ENCODE results near the gene AREL1. TPM values are rescaled to one million over a fixed set of nuclear protein-coding genes. Genes with fewer than 3 reads are reported as not detected.

The AREL1 gene
- total RNA-seq, 1 experiment from 2014 or later = 27.7 TPM

GRCh38 chr14:74737753-74738325 is 25.0 kb upstream of the AREL1 start:
- no peak for TF ChIP-seq CTCF (IDR thresholded peaks at IDR 0.05; ENCODE audit: unreplicated experiment)
- H3K36me3 Mint-ChIP-seq (ENCODE audit: insufficient read depth, unreplicated experiment) = peaks cover 58% of the 10 kb centered on the region
- intact Hi-C loops (cut with micrococcal nuclease) = no loop called here
- no peaks in the 10 kb centered on the region for H3K4me1 Mint-ChIP-seq (ENCODE audit: insufficient read depth, unreplicated experiment)
- H3K4me3 Mint-ChIP-seq (ENCODE audit: unreplicated experiment) = no peak overlapping the region
- H3K27ac Mint-ChIP-seq (ENCODE audit: low read depth, unreplicated experiment) = no peak overlapping the region
- POLR2A ChIA-PET = interaction anchor here (0.7 to 1.4 kb wide), 5 partner anchors 15 to 1061 kb away, joined by 3 to 4 read pairs (median 3); partner anchors contain the start of genes FCF1 and YLPM1
- no TSS peak for BruUV-seq (replicated peaks)
- H3K9me3 Mint-ChIP-seq (ENCODE audit: unreplicated experiment) = no peaks in the 10 kb centered on the region
- peak; percentile 47 for DNase-seq (ENCODE audit: unreplicated experiment)
- CTCF ChIA-PET = no interaction called here
- no peaks in the 10 kb centered on the region for H3K27me3 Mint-ChIP-seq (ENCODE audit: insufficient read depth, unreplicated experiment)

- intact Hi-C loops (cut with micrococcal nuclease) = no loop called here
- Mint-ChIP-seq H3K27ac (ENCODE audit: low read depth, unreplicated experiment) (no peak overlapping the region), H3K36me3 (ENCODE audit: insufficient read depth, unreplicated experiment) (peaks cover 64% of the 10 kb centered on the region), H3K9me3 (ENCODE audit: unreplicated experiment) (no peaks in the 10 kb centered on the region), H3K4me1 (ENCODE audit: insufficient read depth, unreplicated experiment) (no peaks in the 10 kb centered on the region), H3K4me3 (ENCODE audit: unreplicated experiment) (no peak overlapping the region), H3K27me3 (ENCODE audit: insufficient read depth, unreplicated experiment) (no peaks in the 10 kb centered on the region)
- CTCF ChIA-PET = interaction anchor here (0.6 kb wide), 1 partner anchor 126 kb away, joined by 3 read pairs; no protein-coding TSS in a partner anchor
- POLR2A ChIA-PET = interaction anchor here (0.8 kb wide), 1 partner anchor 60 kb away, joined by 3 read pairs; no protein-coding TSS in a partner anchor
- no peak for DNase-seq (ENCODE audit: unreplicated experiment)
- BruUV-seq (replicated peaks) = TSS peak; percentile 44
- TF ChIP-seq CTCF (IDR thresholded peaks at IDR 0.05; ENCODE audit: unreplicated experiment) = no peak
These were observed 22.2 kb upstream of the AREL1 start for GRCh38 chr14:74735125-74735524.

- no peak for DNase-seq (ENCODE audit: unreplicated experiment)
- no peak for TF ChIP-seq CTCF (IDR thresholded peaks at IDR 0.05; ENCODE audit: unreplicated experiment)
- CTCF ChIA-PET = no interaction called here
- intact Hi-C loops (cut with micrococcal nuclease) = no loop called here
- no TSS peak for BruUV-seq (replicated peaks)
- Mint-ChIP-seq H3K36me3 (ENCODE audit: insufficient read depth, unreplicated experiment) (peaks cover 59% of the 10 kb centered on the region), H3K27me3 (ENCODE audit: insufficient read depth, unreplicated experiment) (no peaks in the 10 kb centered on the region), H3K4me1 (ENCODE audit: insufficient read depth, unreplicated experiment) (no peaks in the 10 kb centered on the region), H3K9me3 (ENCODE audit: unreplicated experiment) (no peaks in the 10 kb centered on the region), H3K27ac (ENCODE audit: low read depth, unreplicated experiment) (no peak overlapping the region), H3K4me3 (ENCODE audit: unreplicated experiment) (no peak overlapping the region)
- POLR2A ChIA-PET = interaction anchor here (0.7 kb wide), 1 partner anchor 31 kb away, joined by 3 read pairs; no protein-coding TSS in a partner anchor
These were observed 20.3 kb upstream of the AREL1 start for GRCh38 chr14:74733221-74733620.

- Mint-ChIP-seq H3K4me3 (ENCODE audit: unreplicated experiment) (no peak overlapping the region), H3K27me3 (ENCODE audit: insufficient read depth, unreplicated experiment) (no peaks in the 10 kb centered on the region), H3K4me1 (ENCODE audit: insufficient read depth, unreplicated experiment) (no peaks in the 10 kb centered on the region), H3K36me3 (ENCODE audit: insufficient read depth, unreplicated experiment) (peaks cover 51% of the 10 kb centered on the region), H3K27ac (ENCODE audit: low read depth, unreplicated experiment) (no peak overlapping the region), H3K9me3 (ENCODE audit: unreplicated experiment) (no peaks in the 10 kb centered on the region)
- intact Hi-C loops (cut with micrococcal nuclease) = no loop called here
- POLR2A ChIA-PET = interaction anchor here (0.6 kb wide), 1 partner anchor 160 kb away, joined by 6 read pairs; no protein-coding TSS in a partner anchor
- BruUV-seq (replicated peaks) = no TSS peak
- no peak for TF ChIP-seq CTCF (IDR thresholded peaks at IDR 0.05; ENCODE audit: unreplicated experiment)
- no peak for DNase-seq (ENCODE audit: unreplicated experiment)
- CTCF ChIA-PET = no interaction called here
These were observed 19.5 kb upstream of the AREL1 start for GRCh38 chr14:74732387-74732786.

All from MCF 10A (cell line).